Right lobe of liver (tissue), 4 donors: Measurements from ENCODE around the gene KCNQ4.

Source experiments
- POLR2A ChIP-seq: fragments of 450-650 bp; IDR thresholded peaks from one replicate; pipeline ENCODE4 v1.6.1; 2017; ENCODE audit warnings: antibody characterized with exemption, mild to moderate bottlenecking
- TF ChIP-seq, protein P1 (sequence below), 4 donors: fragments of 200-600 bp in 3 of 4; fragments of 450-650 bp in 1 of 4; IDR thresholded peaks; one replicate each; pipeline versions ENCODE4 v1.5.1 to v1.8.0; 2016 to 2022; ENCODE audit warnings: antibody characterized with exemption in 4 of 4, mild to moderate bottlenecking in 2 of 4
- donor health status: DM: no; HTN: no; CAD: no.
- donor health status: DM: no; HTN: no; CAD: no.
- donor health status: DM: no; HTN: yes; CAD: no.

DNA sequence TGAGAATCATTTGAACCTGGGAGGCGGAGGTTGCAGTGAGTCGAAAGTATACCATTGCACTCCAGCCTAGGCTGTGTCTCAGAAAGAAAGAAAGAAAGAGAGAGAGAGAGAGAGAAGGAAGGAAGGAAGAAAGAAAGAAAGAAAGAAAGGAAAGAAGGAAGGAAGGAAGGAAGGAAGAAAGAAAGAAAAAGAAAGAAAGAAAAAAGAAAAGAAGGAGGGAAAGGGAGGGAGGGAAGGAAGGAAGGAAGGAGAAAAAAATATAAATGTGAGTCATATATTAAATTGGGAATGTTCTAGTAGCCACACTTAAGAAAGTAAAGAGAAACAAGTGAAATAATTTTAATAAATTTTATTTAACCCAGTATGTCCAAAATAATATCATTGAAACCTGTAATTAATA is 95.3 kb downstream of the KCNQ4 start:
- TF ChIP-seq, protein P1, sequence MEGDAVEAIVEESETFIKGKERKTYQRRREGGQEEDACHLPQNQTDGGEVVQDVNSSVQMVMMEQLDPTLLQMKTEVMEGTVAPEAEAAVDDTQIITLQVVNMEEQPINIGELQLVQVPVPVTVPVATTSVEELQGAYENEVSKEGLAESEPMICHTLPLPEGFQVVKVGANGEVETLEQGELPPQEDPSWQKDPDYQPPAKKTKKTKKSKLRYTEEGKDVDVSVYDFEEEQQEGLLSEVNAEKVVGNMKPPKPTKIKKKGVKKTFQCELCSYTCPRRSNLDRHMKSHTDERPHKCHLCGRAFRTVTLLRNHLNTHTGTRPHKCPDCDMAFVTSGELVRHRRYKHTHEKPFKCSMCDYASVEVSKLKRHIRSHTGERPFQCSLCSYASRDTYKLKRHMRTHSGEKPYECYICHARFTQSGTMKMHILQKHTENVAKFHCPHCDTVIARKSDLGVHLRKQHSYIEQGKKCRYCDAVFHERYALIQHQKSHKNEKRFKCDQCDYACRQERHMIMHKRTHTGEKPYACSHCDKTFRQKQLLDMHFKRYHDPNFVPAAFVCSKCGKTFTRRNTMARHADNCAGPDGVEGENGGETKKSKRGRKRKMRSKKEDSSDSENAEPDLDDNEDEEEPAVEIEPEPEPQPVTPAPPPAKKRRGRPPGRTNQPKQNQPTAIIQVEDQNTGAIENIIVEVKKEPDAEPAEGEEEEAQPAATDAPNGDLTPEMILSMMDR (IDR thresholded peaks at IDR 0.05): no peak
- TF ChIP-seq POLR2A: no peak
